22Rv1 (cell line): Measurements from ENCODE around the gene ZBTB18.

ENCODE experiments used
- ZFX ChIP-seq: fragments of 450-650 bp; IDR thresholded peaks from 2 replicates; pipeline ENCODE4 v1.6.1; 2017; ENCODE audit warnings: antibody characterized with exemption, borderline replicate concordance
- TF ChIP-seq, protein P1 (sequence below): fragments of 450-650 bp; IDR thresholded peaks from 2 replicates; pipeline ENCODE4 v1.5.1; 2017; ENCODE audit warnings: mild to moderate bottlenecking

DNA sequence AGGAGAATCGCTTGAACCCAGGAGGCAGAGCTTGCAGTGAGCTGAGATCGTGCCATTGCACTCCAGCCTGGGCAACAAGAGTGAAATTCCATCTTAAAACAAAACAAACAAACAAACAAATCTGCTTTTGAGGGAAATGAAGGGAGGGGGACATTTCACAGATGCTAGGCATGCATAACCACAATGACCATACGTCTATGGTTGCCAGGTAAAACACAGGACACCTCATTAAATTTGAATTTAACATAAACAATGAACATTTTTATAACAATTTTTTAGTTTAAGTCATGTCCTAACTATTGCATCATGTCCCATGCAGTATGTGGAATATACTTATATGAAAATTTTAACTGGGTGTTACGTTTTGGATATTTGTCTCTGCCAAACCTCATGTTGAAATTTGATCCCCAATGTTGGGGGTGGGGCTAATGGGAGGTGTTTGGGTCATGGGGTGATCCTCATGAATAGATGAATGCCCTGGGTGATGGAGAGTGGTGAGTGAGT lies 31.0 kb upstream of the ZBTB18 start:
- TF ChIP-seq, protein P1, sequence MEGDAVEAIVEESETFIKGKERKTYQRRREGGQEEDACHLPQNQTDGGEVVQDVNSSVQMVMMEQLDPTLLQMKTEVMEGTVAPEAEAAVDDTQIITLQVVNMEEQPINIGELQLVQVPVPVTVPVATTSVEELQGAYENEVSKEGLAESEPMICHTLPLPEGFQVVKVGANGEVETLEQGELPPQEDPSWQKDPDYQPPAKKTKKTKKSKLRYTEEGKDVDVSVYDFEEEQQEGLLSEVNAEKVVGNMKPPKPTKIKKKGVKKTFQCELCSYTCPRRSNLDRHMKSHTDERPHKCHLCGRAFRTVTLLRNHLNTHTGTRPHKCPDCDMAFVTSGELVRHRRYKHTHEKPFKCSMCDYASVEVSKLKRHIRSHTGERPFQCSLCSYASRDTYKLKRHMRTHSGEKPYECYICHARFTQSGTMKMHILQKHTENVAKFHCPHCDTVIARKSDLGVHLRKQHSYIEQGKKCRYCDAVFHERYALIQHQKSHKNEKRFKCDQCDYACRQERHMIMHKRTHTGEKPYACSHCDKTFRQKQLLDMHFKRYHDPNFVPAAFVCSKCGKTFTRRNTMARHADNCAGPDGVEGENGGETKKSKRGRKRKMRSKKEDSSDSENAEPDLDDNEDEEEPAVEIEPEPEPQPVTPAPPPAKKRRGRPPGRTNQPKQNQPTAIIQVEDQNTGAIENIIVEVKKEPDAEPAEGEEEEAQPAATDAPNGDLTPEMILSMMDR = no peak
- no peak for TF ChIP-seq ZFX
